H1 (cell line): ENCODE measurements around the gene HHAT. TPM values are rescaled to one million over a fixed set of nuclear protein-coding genes. Genes with fewer than 3 reads are reported as not detected.

ENCODE experiments used
- CTCF ChIA-PET: fragments of 300-600 bp; sonication (Branson Sonifier 250); formaldehyde crosslinking; loops from one replicate; lab custom pipeline; 2021; ENCODE audit not compliant: partially characterized antibody; lab: Charles Lee
- POLR2A ChIA-PET: fragments of 300-600 bp; sonication (Branson Sonifier 250); formaldehyde crosslinking; loops from one replicate; lab custom pipeline; 2021; ENCODE audit warnings: inconsistent platforms; ENCODE audit not compliant: partially characterized antibody; lab: Charles Lee
- DNase-seq, 2 experiments: peaks; one replicate each; pipeline versions ENCODE4 v3.0.0 to v3.0.0-alpha.2; 2010 to 2022; ENCODE audit warnings: low spot score in 2 of 2, low read depth in 1 of 2, mixed read lengths in 1 of 2
- FAIRE-seq: peaks from 2 replicates; lab custom pipeline; 2011; peaks lifted over from hg19 to GRCh38; lab: Jason Lieb, UNC
- H2AFZ ChIP-seq: 2 replicates; pipeline ENCODE4 v1.8.1; 2012; ENCODE audit warnings: low read length, inconsistent platforms
- H2AK5ac ChIP-seq: 2 replicates; pipeline ENCODE4 v1.6.1; 2013; ENCODE audit warnings: low read depth, low read length
- H2BK120ac ChIP-seq: replicated peaks from 2 replicates; pipeline ENCODE3; 2013; ENCODE audit warnings: low read depth, low read length, inconsistent platforms
- H2BK12ac ChIP-seq: 2 replicates; pipeline ENCODE4 v1.6.1; 2013; ENCODE audit warnings: low read depth, low read length
- H2BK15ac ChIP-seq: 2 replicates; pipeline ENCODE4 v1.6.1; 2013; ENCODE audit warnings: low read length
- H2BK20ac ChIP-seq: 2 replicates; pipeline ENCODE4 v1.6.1; 2013; ENCODE audit warnings: low read length
- H2BK5ac ChIP-seq: 2 replicates; pipeline ENCODE4 v1.6.1; 2013; ENCODE audit warnings: low read depth, low read length
- H3K14ac ChIP-seq: 2 replicates; pipeline ENCODE4 v1.6.1; 2013; ENCODE audit warnings: inconsistent platforms; ENCODE audit not compliant: insufficient read length
- H3K18ac ChIP-seq: 2 replicates; pipeline ENCODE4 v1.6.1; 2013; ENCODE audit warnings: low read length; ENCODE audit errors: extremely low read depth
- H3K23ac ChIP-seq: 2 replicates; pipeline ENCODE4 v1.6.1; 2013; ENCODE audit warnings: inconsistent platforms; ENCODE audit not compliant: insufficient read length
- H3K23me2 ChIP-seq: 2 replicates; pipeline ENCODE4 v1.6.1; 2013; ENCODE audit warnings: low read depth, low read length
- H3K27ac ChIP-seq: 2 replicates; pipeline ENCODE4 v1.6.1; 2011; ENCODE audit warnings: low read depth, low read length, inconsistent platforms
- H3K27me3 ChIP-seq, 4 experiments: replicated peaks in 1 of 4; 1 replicate in 1 of 4; 2 replicates in 3 of 4; pipeline versions ENCODE4 v1.6.1 to v1.8.1; 2011 to 2013; ENCODE audit warnings: low read length in 3 of 4, mild to moderate bottlenecking in 3 of 4, inconsistent platforms in 2 of 4, mixed read lengths in 2 of 4, moderate library complexity in 1 of 4; ENCODE audit not compliant: control insufficient read depth in 3 of 4, insufficient read depth in 3 of 4; ENCODE audit errors: extremely low read depth in 1 of 4
- H3K36me3 ChIP-seq, 4 experiments: 2 replicates each; pipeline versions ENCODE4 v1.6.1 to v1.8.1; 2011 to 2013; ENCODE audit warnings: mild to moderate bottlenecking in 4 of 4, low read length in 3 of 4, moderate library complexity in 2 of 4, control low read depth in 1 of 4, inconsistent platforms in 1 of 4; ENCODE audit not compliant: insufficient read depth in 4 of 4, control insufficient read depth in 2 of 4
- H3K4ac ChIP-seq: replicated peaks from 2 replicates; pipeline ENCODE3; 2013; ENCODE audit warnings: low read length, low read depth, mixed read lengths, inconsistent platforms; ENCODE audit not compliant: insufficient read length
- H3K4me1 ChIP-seq, 4 experiments: replicated peaks in 1 of 4; 1 replicate in 1 of 4; 2 replicates in 3 of 4; pipeline versions ENCODE4 v1.6.1 to v1.8.1; 2011 to 2013; ENCODE audit warnings: low read length in 3 of 4, inconsistent platforms in 2 of 4, mixed read lengths in 1 of 4; ENCODE audit not compliant: insufficient read depth in 4 of 4, control insufficient read depth in 3 of 4
- H3K4me2 ChIP-seq, 2 experiments: 2 replicates each; pipeline versions ENCODE4 v1.6.1 to v1.8.1; 2011 to 2013; ENCODE audit warnings: low read depth in 2 of 2, low read length in 2 of 2, control low read depth in 1 of 2, inconsistent platforms in 1 of 2, mild to moderate bottlenecking in 1 of 2; ENCODE audit not compliant: insufficient read depth in 1 of 2
- H3K4me3 ChIP-seq, 4 experiments: fragments of 200-600, 300-600 bp in 1 of 4; sonication (generic), shearing (Covaris generic), sonication (Bioruptor Twin) in 1 of 4; 2 replicates each; pipeline versions ENCODE4 v1.5.1 to v1.8.1; 2011 to 2016; ENCODE audit warnings: low read length in 4 of 4, low read depth in 3 of 4, control low read depth in 2 of 4, inconsistent platforms in 2 of 4, mild to moderate bottlenecking in 2 of 4, mixed read lengths in 1 of 4, moderate library complexity in 1 of 4; ENCODE audit not compliant: insufficient read depth in 2 of 4; ENCODE audit errors: extremely low read depth in 1 of 4
- H3K56ac ChIP-seq: replicated peaks from 2 replicates; pipeline ENCODE3; 2013; ENCODE audit warnings: low read depth, mild to moderate bottlenecking, mixed read lengths, low read length, inconsistent platforms; ENCODE audit not compliant: insufficient read length
- H3K79me1 ChIP-seq: 2 replicates; pipeline ENCODE4 v1.6.1; 2013; ENCODE audit warnings: low read depth, low read length, control low read depth
- H3K79me2 ChIP-seq, 2 experiments: 2 replicates each; pipeline versions ENCODE4 v1.6.1 to v1.8.1; 2012 to 2013; ENCODE audit warnings: low read length in 2 of 2, mild to moderate bottlenecking in 2 of 2, inconsistent platforms in 1 of 2; ENCODE audit not compliant: insufficient read depth in 2 of 2, control insufficient read depth in 1 of 2
- H3K9ac ChIP-seq, 4 experiments: replicated peaks in 1 of 4; 1 replicate in 1 of 4; 2 replicates in 3 of 4; pipeline versions ENCODE4 v1.6.1 to v1.8.1; 2011 to 2013; ENCODE audit warnings: low read depth in 3 of 4, low read length in 3 of 4, control low read depth in 2 of 4, mild to moderate bottlenecking in 2 of 4, moderate library complexity in 2 of 4, inconsistent platforms in 1 of 4; ENCODE audit errors: extremely low read depth in 1 of 4
- H3K9me3 ChIP-seq, 2 experiments: 2 replicates each; pipeline versions ENCODE4 v1.6.1 to v1.8.1; 2012 to 2013; ENCODE audit warnings: mild to moderate bottlenecking in 2 of 2, moderate library complexity in 2 of 2, control low read depth in 1 of 2, inconsistent platforms in 1 of 2, low read depth in 1 of 2, low read length in 1 of 2, mixed read lengths in 1 of 2; ENCODE audit not compliant: insufficient read depth in 2 of 2
- H4K20me1 ChIP-seq, 2 experiments: replicated peaks in 1 of 2; 2 replicates each; pipeline versions ENCODE3 to v1.8.1; 2011 to 2013; ENCODE audit warnings: inconsistent platforms in 2 of 2, low read length in 2 of 2, mild to moderate bottlenecking in 1 of 2; ENCODE audit not compliant: insufficient read depth in 2 of 2, control insufficient read depth in 1 of 2
- H4K5ac ChIP-seq: 2 replicates; pipeline ENCODE4 v1.6.1; 2013; ENCODE audit warnings: low read length, low read depth, mixed read lengths, inconsistent platforms; ENCODE audit not compliant: insufficient read length
- H4K8ac ChIP-seq: 2 replicates; pipeline ENCODE4 v1.8.0; 2013; ENCODE audit warnings: mild to moderate bottlenecking, moderate library complexity, low read length, inconsistent platforms; ENCODE audit not compliant: insufficient read depth; ENCODE audit errors: extremely low read depth
- H4K91ac ChIP-seq: replicated peaks from 2 replicates; pipeline ENCODE3; 2013; ENCODE audit warnings: low read length, mixed read lengths, inconsistent platforms; ENCODE audit not compliant: insufficient read length
- BACH1 ChIP-seq: IDR thresholded peaks from 2 replicates; pipeline ENCODE4 v1.6.1; 2012; ENCODE audit warnings: low read length, improper control_type of control experiment
- CREB1 ChIP-seq: IDR thresholded peaks from 2 replicates; pipeline ENCODE4 v1.6.1; 2012; ENCODE audit warnings: inconsistent platforms
- JUN ChIP-seq: IDR thresholded peaks from 2 replicates; pipeline ENCODE4 v1.6.1; 2011; ENCODE audit warnings: low read depth, mild to moderate bottlenecking, improper control_type of control experiment, low read length
- PHF8 ChIP-seq: fragments of 200-600 bp; sonication (generic); conservative IDR thresholded peaks from 2 replicates; pipeline ENCODE4 v1.7.1; 2012; ENCODE audit warnings: low read depth, mild to moderate bottlenecking, inconsistent platforms, low read length, moderate library complexity
- RAD21 ChIP-seq, 2 experiments: IDR thresholded peaks in 1 of 2; conservative IDR thresholded peaks in 1 of 2; 2 replicates each; pipeline ENCODE4 v1.6.1; 2011; ENCODE audit warnings: low read depth in 2 of 2, low read length in 2 of 2, improper control_type of control experiment in 1 of 2, inconsistent platforms in 1 of 2, mild to moderate bottlenecking in 1 of 2, moderate library complexity in 1 of 2
- ZNF274 ChIP-seq: IDR thresholded peaks from 2 replicates; pipeline ENCODE4 v1.7.0; 2012; ENCODE audit warnings: low read length, borderline replicate concordance; ENCODE audit errors: extremely low read depth
- WGBS, 2 experiments: shearing (Covaris generic) in 1 of 2; methylation state at CpG; one replicate each; pipeline versions ENCODE4 v1.1.6 to v1.1.7; 2013 to 2015; ENCODE audit warnings: low lambda C conversion rate in 2 of 2, mixed read lengths in 2 of 2, inconsistent platforms in 1 of 2, low coverage in 1 of 2, missing lambda C conversion rate in 1 of 2; ENCODE audit not compliant: insufficient replicate concordance in 2 of 2, insufficient coverage in 1 of 2, insufficient read length in 1 of 2; ENCODE audit errors: extremely low coverage in 1 of 2, missing lambda C conversion rate in 1 of 2; 5-methylcytosine and 5-hydroxymethylcytosine counted together
- polyA plus RNA-seq, 7 experiments: library from polyadenylated mRNA; depleted of rRNA in 3 of 7; stranded (reverse) in 5 of 7; unstranded in 2 of 7; fragments of >200 nt in 5 of 7; fragments of 200-250 nt in 2 of 7; gene quantifications; 1 replicate in 5 of 7; 2 replicates in 1 of 7; 4 replicates in 1 of 7; pipeline versions ENCODE4 v1.2.1 to v1.2.3, GENCODE V29; 2011 to 2013; ENCODE audit warnings: missing spikeins in 2 of 7, mixed read lengths in 2 of 7
- total RNA-seq: library from RNA; stranded (reverse); fragmentation: NEBNext Ultra II Directional; extraction: Animal tissue kit (Norgen Biotek cat#: 25700); gene quantifications from 2 replicates; pipeline ENCODE4 v1.2.1, GENCODE V29; 2021

HHAT gene
- total and polyA plus RNA-seq, 2 of the 8 experiments (the other 6 are each of a cell fraction or from before 2014, with no cell fraction given) = 0.15 to 0.51 TPM

- POLR2A ChIA-PET = no interaction called here
- Histone ChIP-seq H3K27ac (no peak overlapping the region), H3K79me2 (no peaks in the 10 kb centered on the region), H2BK15ac (no peak overlapping the region), H3K36me3 (no peaks in the 10 kb centered on the region), H3K27me3 (no peaks in the 10 kb centered on the region), H3K23ac (no peak overlapping the region), H2AFZ (no peak overlapping the region), H3K79me1 (no peaks in the 10 kb centered on the region; the same call in 1 of the 2 replicates), H2BK120ac (no peak overlapping the region), H3K4me1 (0 out of 7 replicates have a peak, but pooled peaks cover 0 to 2% (median 0%) of the 10 kb centered on the region in 4 experiments), H4K8ac (no peak overlapping the region), H4K91ac (no peak overlapping the region), H2AK5ac (no peak overlapping the region), H3K4me3 (no peak overlapping the region), H2BK20ac (no peak overlapping the region), H3K23me2 (peaks cover 5% of the 10 kb centered on the region; the same call in 1 of the 2 replicates), H3K14ac (no peak overlapping the region), H3K18ac (no peak overlapping the region), H2BK5ac (no peak overlapping the region), H3K9me3 (peaks cover 0 to 5% of the 10 kb centered on the region in 2 experiments; a peak in 1 of 4 replicates), H2BK12ac (no peak overlapping the region), H4K5ac (no peak overlapping the region), H3K9ac (no peak overlapping the region), H4K20me1 (peaks cover 0 to 2% of the 10 kb centered on the region in 2 experiments), H3K56ac (no peak overlapping the region), H3K4me2 (no peak overlapping the region), H3K4ac (no peak overlapping the region)
- no peak for DNase-seq
- CTCF ChIA-PET = interaction anchor here (0.9 to 1.6 kb wide), 2 partner anchors 12 to 206 kb away, joined by 4 to 5 read pairs; no protein-coding TSS in a partner anchor
- 87 to 100% methylated on average over 1 to 7 of the region's 7 CpGs for WGBS, 2 experiments
- TF ChIP-seq JUN (no peak), CREB1 (no peak), RAD21 (IDR thresholded peaks at IDR 0.05 in 1 of 2, conservative IDR thresholded peaks at IDR 0.05 in 1 of 2; ENCODE audit: low read depth in 2 of 2, low read length in 2 of 2) (no peak), BACH1 (no peak), PHF8 (no peak), ZNF274 (no peak)
- no peak for FAIRE-seq
Observed at GRCh38 chr1:210654176-210654981, 325.7 kb downstream of the HHAT start.
